Panc1 (cell line): Measurements from ENCODE around the gene GAS2.

Source experiments
- CTCF ChIP-seq: fragments of 450-650 bp; IDR thresholded peaks from 2 replicates; pipeline ENCODE4 v1.5.1; 2017; ENCODE audit warnings: mild to moderate bottlenecking
- REST ChIP-seq, 2 experiments: IDR thresholded peaks; 2 replicates each; pipeline ENCODE4 v1.6.1; 2011 to 2012; ENCODE audit warnings: low read depth in 2 of 2, control low read depth in 1 of 2, low read length in 1 of 2, mild to moderate bottlenecking in 1 of 2, moderate library complexity in 1 of 2; ENCODE audit not compliant: insufficient read depth in 1 of 2

- no peak for TF ChIP-seq REST (IDR thresholded peaks at IDR 0.05; ENCODE audit: insufficient read depth in 1 of 2, low read depth in 2 of 2, low read length in 1 of 2)
- no peak for TF ChIP-seq CTCF
These were observed 9.2 kb upstream of the GAS2 start for GRCh38 chr11:22657101-22657694.
